Upper lobe of left lung (tissue), 4 donors: ENCODE measurements around the gene KIAA1217.

Experiments used
- CTCF ChIP-seq, 6 experiments: fragments of 450-650 bp in 4 of 6; fragments of 200-600 bp in 2 of 6; sonication (generic) in 2 of 6; IDR thresholded peaks; one replicate each; pipeline ENCODE4 v1.5.1; 2016 to 2019; ENCODE audit warnings: antibody characterized with exemption in 6 of 6
- POLR2A ChIP-seq, 4 donors: fragments of 450-650 bp; IDR thresholded peaks; one replicate each; pipeline ENCODE4 v1.5.1; 2016 to 2017; ENCODE audit warnings: antibody characterized with exemption in 4 of 4, mild to moderate bottlenecking in 2 of 4
- POLR2AphosphoS5 ChIP-seq, 2 donors: sonication (generic); formaldehyde crosslinking; IDR thresholded peaks; one replicate each; pipeline ENCODE4 v1.5.1; 2017; ENCODE audit warnings: antibody characterized with exemption in 2 of 2

- TF ChIP-seq CTCF (IDR thresholded peaks at IDR 0.05) (no peak), POLR2A (IDR thresholded peaks at IDR 0.05) (no peak), POLR2AphosphoS5 (IDR thresholded peaks at IDR 0.05) (no peak)
Observed at GRCh38 chr10:24256619-24257107, 47.7 kb downstream of the KIAA1217 start.
